Stromal cell of bone marrow (primary cell): ENCODE data around the gene MPG.

Source experiments
- DNase-seq: peaks from one replicate; pipeline ENCODE4 v3.0.0-alpha.2; 2012; ENCODE audit warnings: low read depth

The MPG gene

GRCh38 chr16:83781-84615 lies 6.0 kb downstream of the MPG start:
- DNase-seq = no peak

GRCh38 chr16:84718-85406 lies 6.8 kb downstream of the MPG start:
- peak; percentile 97 for DNase-seq

DNA sequence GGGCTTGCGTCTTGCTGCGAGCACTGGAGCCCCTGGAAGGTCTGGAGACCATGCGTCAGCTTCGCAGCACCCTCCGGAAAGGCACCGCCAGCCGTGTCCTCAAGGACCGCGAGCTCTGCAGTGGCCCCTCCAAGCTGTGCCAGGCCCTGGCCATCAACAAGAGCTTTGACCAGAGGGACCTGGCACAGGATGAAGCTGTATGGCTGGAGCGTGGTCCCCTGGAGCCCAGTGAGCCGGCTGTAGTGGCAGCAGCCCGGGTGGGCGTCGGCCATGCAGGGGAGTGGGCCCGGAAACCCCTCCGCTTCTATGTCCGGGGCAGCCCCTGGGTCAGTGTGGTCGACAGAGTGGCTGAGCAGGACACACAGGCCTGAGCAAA lies 7.4 kb downstream of the MPG start:
- DNase-seq = no peak

GRCh38 chr16:85865-86264 lies 7.8 kb downstream of the MPG start:
- no peak for DNase-seq

DNA sequence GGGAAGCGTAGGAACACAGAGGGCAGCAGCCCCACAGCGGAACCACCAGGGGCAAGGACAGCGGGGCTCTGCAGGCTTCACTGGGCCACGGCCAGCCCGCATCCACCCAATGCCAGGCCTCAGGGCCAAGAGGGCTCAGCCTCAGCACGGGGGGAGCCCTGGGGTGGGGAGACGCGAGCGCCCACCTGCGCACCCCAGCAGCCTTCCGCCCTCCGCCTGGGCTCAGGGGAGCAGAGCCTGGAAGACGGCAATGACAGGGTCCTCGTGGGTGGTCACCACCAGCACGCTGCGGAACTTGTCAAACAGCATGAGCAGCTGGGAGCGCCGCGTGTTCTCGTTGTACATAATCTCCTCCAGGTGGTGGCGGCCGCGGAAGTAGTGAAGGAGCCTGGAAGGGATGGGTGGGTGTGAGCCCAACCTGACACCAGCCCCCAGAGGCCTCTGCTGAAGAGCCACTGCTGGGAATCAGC lies 8.5 kb downstream of the MPG start:
- no peak for DNase-seq

GRCh38 chr16:88613-89012 lies 10.6 kb downstream of the MPG start:
- no peak for DNase-seq

DNA sequence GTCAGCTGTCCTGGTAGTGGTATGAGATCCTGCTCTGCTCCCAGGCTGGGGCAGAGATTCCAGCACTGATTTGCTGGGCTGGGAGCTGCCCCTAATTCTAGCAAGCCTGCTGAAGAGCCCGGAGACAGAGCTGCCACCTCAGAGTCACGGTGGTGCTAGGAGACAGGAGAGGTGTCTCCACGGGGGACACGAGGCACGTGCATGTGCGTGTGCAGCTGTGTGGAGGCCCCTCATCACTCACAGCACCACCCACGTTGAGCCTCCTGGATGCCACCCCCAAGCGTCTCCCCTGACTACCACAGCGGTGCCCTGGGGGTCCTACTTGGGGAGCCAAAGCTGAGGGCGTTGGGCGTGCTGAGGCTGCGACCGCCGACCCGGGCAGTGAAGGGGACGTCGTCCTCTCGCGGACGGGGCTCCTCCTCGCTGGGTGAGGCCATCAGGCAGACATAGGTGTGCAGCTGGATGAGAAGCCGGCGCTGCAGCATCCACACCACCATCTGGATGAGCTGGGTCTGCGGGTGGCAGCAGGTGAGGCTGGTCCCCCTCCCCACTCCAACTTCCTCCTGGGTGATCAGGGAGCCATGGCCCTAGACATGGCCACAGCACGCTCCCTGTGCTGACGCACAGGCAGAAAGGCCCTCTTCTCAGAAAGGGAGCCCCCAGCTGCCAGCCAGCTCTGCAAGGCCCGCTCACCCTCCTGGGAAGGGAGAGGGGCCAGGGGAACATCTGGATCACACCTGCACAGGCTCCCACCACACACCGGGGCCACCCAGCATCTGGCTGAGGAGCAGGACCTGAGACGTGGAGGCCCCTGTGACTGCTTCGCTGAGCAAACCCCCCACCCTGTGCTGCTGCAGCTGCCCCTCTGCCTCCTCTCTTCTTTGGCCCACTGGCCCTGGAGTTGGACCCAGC lies 11.6 kb downstream of the MPG start:
- DNase-seq = no peak

- no peak for DNase-seq
Observed at GRCh38 chr16:91484-91883, 13.5 kb downstream of the MPG start.

- no peak for DNase-seq
Observed at GRCh38 chr16:92431-93339, 14.7 kb downstream of the MPG start.

- DNase-seq = no peak
Observed at GRCh38 chr16:94918-95265, 16.9 kb downstream of the MPG start.

- peak; percentile 78 for DNase-seq
Observed at GRCh38 chr16:96935-97381, 18.9 kb downstream of the MPG start.

DNA sequence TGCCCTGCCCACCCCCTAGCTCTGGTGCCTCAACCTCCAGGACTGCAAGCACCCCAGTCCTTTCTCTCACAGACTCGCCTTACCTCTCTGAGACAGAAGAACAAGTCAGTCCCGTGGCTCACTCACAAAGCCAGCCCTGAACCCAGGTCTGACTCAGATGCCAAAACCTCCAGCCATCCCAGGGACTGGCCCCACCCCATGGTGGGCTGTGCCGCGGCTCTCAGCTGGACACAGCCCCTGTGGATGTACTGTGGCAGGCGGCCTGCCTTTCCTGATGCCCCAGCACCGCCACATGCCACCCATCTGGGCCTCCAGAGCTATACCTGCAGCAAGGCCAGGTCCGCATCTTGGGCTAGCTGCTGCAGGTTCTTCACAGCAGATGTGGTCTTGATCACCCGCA lies 19.8 kb downstream of the MPG start:
- DNase-seq = no peak

DNA sequence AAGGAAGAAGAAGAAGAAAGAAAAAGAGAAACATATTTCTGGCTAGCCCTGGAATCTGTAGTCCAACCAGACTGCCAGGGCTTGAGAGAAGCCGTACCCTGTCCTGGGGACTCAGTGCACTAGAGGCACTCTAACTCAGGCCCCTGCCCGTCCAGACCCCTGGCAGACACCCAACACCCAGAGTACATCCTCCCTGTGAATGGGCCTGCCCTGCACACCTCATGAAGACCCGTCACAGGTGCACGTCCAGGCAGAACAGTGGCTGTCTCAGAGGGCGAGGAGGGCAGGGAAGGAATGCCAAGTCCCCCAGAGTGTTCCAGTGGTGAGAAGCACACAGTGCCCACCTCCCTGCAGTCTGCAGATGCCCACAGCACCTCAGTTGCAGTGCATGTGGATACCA lies 23.0 kb downstream of the MPG start:
- DNase-seq = no peak

- no peak for DNase-seq
Observed at GRCh38 chr16:101586-101985, 23.6 kb downstream of the MPG start.

DNA sequence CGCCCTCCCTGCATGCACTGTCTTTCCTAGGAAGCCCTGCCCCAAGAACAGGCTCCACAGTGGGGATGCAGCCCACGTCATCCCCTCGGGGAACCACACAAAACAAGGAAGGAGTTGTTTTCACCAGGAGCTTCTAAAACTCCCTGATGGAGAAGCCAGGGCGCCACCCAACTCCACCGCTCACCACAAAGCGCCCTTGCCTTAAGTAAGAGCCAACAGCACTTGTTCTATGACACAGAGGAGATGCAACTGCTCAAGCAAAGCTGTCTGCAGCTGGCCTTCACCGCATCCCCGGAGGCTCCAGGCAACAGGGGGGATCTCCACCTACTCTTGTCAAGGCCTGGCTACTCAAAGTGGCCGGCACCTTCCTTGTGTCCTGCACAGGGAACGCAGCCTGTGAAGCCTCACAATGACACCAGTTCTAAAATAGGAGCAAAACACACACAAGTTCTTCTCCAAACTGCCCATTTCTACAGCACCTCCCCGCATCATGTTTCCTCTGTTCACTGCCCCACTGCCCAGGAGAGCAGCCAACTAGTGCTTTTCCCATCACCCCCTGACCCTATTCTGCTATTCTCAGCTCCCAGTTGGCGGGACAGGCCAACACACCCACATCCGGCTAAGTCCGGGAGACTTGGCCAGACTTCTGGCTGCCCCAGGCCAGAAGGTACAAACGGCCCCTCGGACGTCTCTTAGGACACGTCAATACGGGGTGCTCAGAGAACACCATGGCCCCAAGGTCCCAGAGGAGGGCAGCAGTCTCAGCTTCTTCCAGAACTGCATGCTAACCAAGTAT lies 24.2 kb downstream of the MPG start:
- DNase-seq = no peak

GRCh38 chr16:104355-104754 lies 26.3 kb downstream of the MPG start:
- no peak for DNase-seq

DNA sequence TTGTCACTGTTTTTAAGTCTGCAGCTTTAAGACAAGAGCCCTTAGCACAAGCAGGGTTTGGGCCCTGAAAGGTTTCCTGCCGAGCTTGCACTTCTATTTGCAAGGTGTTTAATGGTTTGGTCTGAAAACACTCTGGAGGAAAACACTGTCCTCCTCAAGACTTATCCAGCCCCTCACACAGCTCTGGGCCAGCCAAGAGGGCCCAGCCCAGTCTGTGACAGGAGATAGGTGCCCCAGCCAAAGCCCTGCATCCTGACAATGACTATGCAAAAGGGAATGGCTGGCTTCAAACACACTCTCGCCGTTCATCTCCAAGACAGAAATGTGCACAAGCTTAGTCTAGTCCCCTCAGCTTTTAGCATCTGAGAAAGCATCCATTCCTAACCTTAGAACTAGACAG lies 26.9 kb downstream of the MPG start:
- no peak for DNase-seq

DNA sequence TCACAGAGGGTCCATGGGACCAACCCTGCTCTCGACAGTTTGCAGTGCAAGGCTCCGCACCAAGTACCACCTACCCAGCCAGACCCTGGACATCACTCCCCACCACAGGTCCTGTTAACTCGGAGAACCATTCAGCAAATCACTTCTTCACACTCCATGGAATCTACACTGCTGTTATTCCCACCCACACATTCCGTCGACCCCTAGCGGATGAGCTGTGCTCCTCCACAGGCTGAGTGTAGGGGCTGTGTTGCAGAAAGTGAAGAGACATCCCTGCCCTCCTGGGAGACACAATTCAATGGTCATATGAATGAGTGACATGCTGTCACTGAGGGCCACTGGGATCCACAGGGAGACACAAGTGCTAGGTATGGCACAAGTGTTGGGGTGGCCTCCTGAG lies 27.5 kb downstream of the MPG start:
- DNase-seq = no peak

- peak; percentile 60 for DNase-seq
Observed at GRCh38 chr16:106623-107324, 28.7 kb downstream of the MPG start.
